Muscle layer of colon (tissue), 2 donors: ENCODE data around the gene KCTD21.
"Not testable (repeated sequence)": the region's sequence is repeated elsewhere in the genome, so short reads cannot be mapped to it uniquely, and the experiment has no call there.

Source experiments
- H3K27ac ChIP-seq: one replicate; pipeline ENCODE4 v1.7.0; 2013; ENCODE audit warnings: low read depth, mild to moderate bottlenecking, low read length, moderate library complexity
- H3K27me3 ChIP-seq, 2 donors: one replicate each; pipeline ENCODE4 v1.7.0; 2013; ENCODE audit warnings: low read length in 2 of 2, mild to moderate bottlenecking in 2 of 2; ENCODE audit not compliant: insufficient read depth in 2 of 2, control insufficient read depth in 1 of 2
- H3K36me3 ChIP-seq: one replicate; pipeline ENCODE4 v1.7.0; 2013; ENCODE audit warnings: mild to moderate bottlenecking, low read length; ENCODE audit not compliant: insufficient read depth
- H3K4me1 ChIP-seq: one replicate; pipeline ENCODE4 v1.7.0; 2013; ENCODE audit warnings: mild to moderate bottlenecking, low read length; ENCODE audit not compliant: insufficient read depth
- H3K4me3 ChIP-seq, 2 donors: one replicate each; pipeline ENCODE4 v1.7.0; 2013; ENCODE audit warnings: low read length in 2 of 2, low read depth in 1 of 2, mild to moderate bottlenecking in 1 of 2, moderate library complexity in 1 of 2
- H3K9ac ChIP-seq: one replicate; pipeline ENCODE4 v1.7.0; 2013; ENCODE audit warnings: low read length
- H3K9me3 ChIP-seq: one replicate; pipeline ENCODE4 v1.7.0; 2013; ENCODE audit warnings: mild to moderate bottlenecking, low read length
- donor health status: abdominal sarcoma.
- donor health status: Adenocarcinoma of cecum.

Gene KCTD21

DNA sequence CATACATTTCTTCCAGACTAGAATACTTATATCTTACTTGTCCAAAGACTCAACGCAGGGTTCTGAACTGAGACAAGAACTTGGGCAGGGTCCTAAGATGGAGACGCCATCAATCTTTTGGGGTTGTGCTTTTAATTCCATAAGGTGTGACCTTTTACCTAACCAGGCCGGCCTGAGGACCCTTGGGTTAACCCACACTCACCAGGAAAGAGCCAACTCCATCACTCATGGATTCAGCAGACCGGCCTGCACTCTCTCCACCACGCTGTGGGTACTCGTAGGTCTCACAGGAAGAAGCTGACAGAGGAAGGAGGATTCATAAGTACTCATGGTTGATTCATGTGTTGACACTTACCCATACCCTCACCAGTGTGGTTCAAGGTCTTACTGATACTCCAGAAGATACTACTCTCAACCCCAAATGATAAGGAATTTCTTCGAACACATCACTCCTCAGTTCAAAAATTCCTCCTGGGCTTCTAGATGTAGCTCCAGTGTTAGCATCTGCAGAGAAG, 36.5 kb upstream of the KCTD21 start:
- no peak overlapping the region for H3K9ac ChIP-seq

DNA sequence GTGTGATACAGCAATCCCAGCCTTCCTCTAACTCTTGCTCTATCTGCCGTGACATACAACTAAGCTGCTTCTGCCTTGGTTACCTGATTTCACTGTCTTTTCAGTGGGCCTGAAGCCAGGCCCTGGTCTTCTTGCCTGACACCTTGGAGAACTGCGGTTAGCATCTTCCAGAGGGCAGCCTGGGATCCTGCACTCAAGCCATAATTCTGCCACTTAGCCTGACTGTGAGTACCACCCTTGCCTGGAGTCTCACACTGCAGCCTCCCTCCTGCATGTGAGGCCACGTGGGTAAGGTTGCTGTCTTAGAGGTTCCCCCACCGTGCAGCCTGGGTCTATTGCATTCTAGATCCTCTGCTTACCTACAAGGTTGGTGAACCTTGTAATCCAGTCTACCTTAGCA, 36.1 kb upstream of the KCTD21 start:
- H3K27me3 ChIP-seq: no peaks in the 10 kb centered on the region
- no peak overlapping the region for H3K4me3 ChIP-seq
- no peaks in the 10 kb centered on the region for H3K9me3 ChIP-seq
- H3K9ac ChIP-seq: no peak overlapping the region
- no peaks in the 10 kb centered on the region for H3K4me1 ChIP-seq
- H3K27ac ChIP-seq: no peak overlapping the region
- peaks cover 28% of the 10 kb centered on the region for H3K36me3 ChIP-seq

More for the DNA sequence above, 36.5 kb upstream of the KCTD21 start:
- Histone ChIP-seq H3K9me3 (no peaks in the 10 kb centered on the region), H3K4me1 (no peaks in the 10 kb centered on the region), H3K27me3 (no peaks in the 10 kb centered on the region), H3K27ac (no peak overlapping the region), H3K4me3 (no peak overlapping the region), H3K36me3 (peaks cover 26% of the 10 kb centered on the region)

DNA sequence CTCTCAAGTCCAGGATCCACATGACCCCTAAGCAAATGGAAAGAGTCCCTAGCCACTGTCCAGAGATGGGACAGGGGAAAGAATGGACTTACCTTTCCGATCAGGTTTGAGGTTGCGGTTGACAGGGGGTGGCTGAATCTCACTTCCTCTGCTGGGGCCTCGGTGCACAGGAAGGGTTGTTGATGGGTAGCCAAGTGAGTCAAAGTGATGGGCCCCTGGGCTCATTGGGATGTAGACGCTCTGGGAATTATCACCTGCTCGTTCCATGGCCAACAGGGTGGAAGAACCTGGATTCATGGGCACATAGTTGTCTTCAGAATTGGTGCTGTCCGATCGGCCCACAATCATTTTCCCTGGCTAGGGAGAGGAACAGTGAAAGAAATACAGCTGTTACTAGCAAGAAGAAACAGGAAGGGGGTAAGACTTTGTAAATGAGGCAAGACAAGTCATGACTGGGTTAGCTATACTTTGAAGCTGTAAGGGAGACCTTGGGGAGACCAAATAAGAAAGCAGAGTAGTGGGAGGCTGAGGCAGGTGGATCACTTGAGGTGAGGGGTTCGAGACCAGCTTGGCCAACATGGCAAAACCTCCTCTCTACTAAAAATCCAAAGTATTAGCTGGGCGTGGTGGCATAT, 35.0 kb upstream of the KCTD21 start:
- H3K9me3 ChIP-seq: no peaks in the 10 kb centered on the region
- H3K36me3 ChIP-seq: peaks cover 37% of the 10 kb centered on the region
- H3K9ac ChIP-seq: no peak overlapping the region
- H3K27me3 ChIP-seq: no peaks in the 10 kb centered on the region
- H3K27ac ChIP-seq: no peak overlapping the region
- H3K4me1 ChIP-seq: no peaks in the 10 kb centered on the region
- H3K4me3 ChIP-seq: no peak overlapping the region

DNA sequence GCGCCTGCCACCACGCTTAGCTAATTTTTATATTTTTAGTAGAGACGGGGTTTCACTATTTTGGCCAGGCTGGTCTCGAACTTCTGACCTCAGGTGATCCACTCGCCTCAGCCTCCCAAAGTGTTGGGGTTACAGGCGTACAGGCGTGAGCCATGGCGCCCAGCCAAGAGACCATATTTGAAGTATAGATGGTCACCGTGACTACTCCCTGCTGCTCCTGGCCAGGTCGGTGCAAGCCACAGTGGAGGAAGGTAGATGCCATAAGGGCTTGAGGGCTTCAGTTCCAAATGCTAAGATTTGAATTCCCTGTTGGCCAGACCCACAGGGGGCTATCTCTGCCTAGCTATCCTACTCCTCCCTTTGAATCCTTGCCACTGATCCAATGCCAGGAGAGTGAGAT, 34.3 kb upstream of the KCTD21 start:
- H3K4me3 ChIP-seq, H3K4me1 ChIP-seq, H3K27me3 ChIP-seq, H3K9me3 ChIP-seq, H3K27ac ChIP-seq, H3K9ac ChIP-seq: not testable (repeated sequence)
- H3K36me3 ChIP-seq: peaks cover 38% of the 10 kb centered on the region

DNA sequence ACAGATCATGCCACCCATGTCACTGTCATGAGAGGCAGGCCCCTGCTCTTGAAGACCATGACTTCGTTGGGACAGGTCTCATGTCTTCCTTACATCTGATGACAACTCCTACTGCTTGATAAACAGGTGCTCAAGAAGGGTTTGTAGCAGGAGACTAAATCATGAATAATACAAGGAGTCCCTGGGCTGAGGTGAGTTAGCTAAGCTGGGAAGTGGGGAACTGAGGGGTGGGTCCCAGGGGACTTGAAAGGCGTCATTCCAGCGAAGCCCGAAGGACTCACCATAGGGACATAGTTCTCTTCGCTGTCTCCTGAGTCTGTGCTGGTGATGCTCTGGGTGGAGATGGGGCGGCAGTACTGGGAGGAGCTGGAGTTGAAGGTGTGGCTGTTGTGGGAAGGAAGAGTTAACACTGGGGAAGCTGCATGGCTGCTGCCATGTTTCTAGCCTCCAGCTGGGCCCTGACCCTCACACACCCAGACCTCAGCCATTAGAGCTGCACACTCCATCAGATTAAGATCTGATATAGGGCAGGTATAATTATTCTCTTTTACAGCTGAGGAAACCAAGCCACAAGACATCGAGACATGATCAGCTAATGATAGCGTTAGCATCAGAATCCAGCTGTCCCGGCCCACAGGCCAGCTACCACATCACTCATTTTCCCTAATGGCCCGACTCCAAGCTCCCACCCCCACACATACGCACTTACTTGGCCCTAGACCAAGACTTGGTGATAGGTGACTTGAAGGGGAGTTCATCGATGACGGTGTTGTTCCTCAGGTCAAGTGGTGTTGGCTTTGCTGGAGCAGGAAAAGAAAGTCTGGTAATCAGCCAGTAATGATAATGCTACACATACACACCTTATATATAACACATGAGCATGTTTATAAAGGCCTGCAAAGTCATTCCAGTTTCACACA, 33.2 kb upstream of the KCTD21 start:
- Histone ChIP-seq H3K9ac (no peak overlapping the region), H3K4me1 (no peaks in the 10 kb centered on the region), H3K4me3 (no peak overlapping the region), H3K27ac (no peak overlapping the region), H3K36me3 (peaks cover 42% of the 10 kb centered on the region), H3K27me3 (no peaks in the 10 kb centered on the region), H3K9me3 (no peaks in the 10 kb centered on the region)

DNA sequence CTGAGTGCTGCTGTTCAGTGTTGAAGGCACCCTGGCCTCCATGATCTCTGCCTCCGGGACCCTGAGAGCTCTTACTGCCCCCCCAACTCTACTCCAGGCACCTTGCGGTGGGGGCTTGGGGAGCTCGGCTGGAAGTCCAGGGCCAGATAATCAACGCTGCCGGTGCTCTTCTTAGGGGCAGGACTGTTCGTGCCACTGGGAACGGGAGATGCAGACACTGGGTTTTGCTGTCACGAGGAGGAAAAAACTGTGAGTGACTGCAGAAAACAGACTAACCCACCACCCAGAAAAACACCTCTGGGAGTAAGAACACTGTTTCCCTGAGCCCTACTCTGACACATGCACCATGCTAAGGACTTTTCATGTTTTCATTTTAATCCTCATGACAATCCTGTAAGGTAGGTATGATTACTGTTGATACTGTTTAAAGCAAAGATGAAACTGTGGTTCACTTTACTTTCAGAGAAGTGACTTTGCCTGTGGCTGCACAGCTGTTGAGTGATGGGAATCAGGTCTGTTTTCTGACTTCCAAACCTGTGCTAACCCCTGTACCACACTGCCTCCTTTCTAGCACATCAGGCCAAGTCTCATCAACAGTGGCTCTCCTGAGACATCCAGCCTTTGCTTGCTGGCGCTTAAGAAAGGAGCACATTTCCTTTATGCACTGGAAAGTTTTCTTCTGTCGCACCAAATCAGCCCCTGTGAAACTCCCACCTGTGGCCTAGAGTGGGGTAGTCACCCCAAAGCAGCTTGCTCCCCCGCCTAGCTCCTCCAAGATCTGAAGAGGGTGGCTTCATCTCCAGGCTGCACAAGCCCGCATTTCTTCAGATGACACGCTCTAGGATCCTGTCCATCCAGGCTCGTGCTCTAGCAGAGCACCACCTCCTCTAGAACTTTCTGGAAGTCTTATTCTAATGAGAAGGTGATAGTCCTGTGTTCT, 32.1 kb upstream of the KCTD21 start:
- no peak overlapping the region for H3K4me3 ChIP-seq
- H3K36me3 ChIP-seq: peaks cover 49% of the 10 kb centered on the region
- no peaks in the 10 kb centered on the region for H3K9me3 ChIP-seq
- no peak overlapping the region for H3K9ac ChIP-seq
- H3K27me3 ChIP-seq: no peaks in the 10 kb centered on the region
- no peaks in the 10 kb centered on the region for H3K4me1 ChIP-seq
- H3K27ac ChIP-seq: no peak overlapping the region

DNA sequence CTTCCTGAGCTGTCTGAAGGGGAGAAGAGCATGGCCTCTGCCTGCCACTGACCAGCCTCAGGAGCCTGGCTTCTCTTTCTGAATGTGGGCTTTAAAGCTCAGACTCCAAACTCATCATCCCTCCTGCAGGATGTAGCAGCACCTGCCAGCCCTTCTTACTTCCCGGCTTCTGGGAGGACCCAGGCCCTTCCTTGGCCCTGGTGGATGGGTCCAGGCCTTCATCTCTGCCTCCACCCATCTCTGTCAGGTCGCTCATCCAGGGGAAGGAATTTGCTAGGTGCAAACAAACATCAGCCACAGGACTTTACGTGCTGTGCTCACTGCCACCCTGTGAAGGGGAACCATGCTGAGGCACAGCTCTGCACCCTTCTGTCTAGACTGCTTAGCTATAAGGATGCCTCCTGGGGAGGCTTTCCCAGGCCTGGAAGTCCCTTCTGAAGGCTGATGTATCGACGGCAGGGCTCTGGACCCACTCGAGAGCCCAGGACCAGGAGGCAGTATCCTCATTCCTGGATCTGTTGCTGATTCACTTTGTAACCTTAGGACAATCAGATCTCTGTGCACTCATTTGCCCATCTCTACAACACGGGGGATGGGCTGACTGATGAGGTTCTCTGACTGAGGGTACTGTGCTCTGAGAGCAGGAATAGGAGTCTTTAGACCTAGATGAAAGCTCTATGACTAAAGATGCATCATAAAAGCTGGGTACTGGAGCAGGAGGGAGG, 31.2 kb upstream of the KCTD21 start:
- Histone ChIP-seq H3K4me1 (no peaks in the 10 kb centered on the region), H3K9me3 (no peaks in the 10 kb centered on the region), H3K9ac (no peak overlapping the region), H3K27ac (no peak overlapping the region), H3K27me3 (no peaks in the 10 kb centered on the region), H3K36me3 (peaks cover 56% of the 10 kb centered on the region), H3K4me3 (no peak overlapping the region)

DNA sequence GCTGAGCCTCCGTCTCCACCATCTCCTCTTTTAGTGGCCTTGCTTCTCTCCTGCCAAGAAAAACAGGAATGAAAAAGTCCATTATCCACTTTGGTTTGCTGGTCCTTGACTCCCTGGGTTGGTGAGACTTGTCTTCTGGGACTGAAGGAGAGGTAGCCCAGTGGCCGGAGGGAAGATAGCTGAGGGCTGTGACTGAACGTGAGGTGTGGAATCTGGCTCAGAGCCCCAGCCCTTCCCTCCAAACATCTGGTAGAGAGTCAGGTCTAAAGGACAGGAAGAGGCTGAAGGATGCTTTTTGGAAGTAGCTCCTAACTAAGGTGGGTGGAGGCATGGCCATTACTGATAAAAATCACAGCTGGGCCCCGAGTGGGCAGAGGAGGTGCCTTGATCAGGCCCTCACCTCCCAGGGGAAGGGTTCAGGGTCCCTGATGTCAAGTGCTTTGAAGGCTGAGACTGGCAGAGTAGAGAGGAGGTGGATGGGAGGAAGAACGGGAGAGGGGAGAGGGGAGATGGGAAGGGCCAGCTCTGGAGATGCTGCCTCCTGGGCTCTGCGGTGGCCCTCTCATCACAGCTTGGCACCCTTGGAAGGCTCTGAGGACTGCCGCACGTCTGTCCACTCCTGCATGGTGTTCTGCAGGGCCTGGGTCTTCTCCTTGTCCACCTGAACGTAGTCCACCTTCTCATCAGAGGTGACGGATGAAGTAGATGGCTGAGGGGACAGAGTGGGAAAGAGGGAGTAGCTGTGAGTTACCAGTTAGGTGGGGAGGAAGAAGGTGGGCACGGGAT, 30.5 kb upstream of the KCTD21 start:
- no peak overlapping the region for H3K9ac ChIP-seq
- no peak overlapping the region for H3K27ac ChIP-seq
- H3K4me1 ChIP-seq: no peaks in the 10 kb centered on the region
- H3K36me3 ChIP-seq: peaks cover 56% of the 10 kb centered on the region
- no peaks in the 10 kb centered on the region for H3K9me3 ChIP-seq
- no peak overlapping the region for H3K4me3 ChIP-seq
- no peaks in the 10 kb centered on the region for H3K27me3 ChIP-seq

DNA sequence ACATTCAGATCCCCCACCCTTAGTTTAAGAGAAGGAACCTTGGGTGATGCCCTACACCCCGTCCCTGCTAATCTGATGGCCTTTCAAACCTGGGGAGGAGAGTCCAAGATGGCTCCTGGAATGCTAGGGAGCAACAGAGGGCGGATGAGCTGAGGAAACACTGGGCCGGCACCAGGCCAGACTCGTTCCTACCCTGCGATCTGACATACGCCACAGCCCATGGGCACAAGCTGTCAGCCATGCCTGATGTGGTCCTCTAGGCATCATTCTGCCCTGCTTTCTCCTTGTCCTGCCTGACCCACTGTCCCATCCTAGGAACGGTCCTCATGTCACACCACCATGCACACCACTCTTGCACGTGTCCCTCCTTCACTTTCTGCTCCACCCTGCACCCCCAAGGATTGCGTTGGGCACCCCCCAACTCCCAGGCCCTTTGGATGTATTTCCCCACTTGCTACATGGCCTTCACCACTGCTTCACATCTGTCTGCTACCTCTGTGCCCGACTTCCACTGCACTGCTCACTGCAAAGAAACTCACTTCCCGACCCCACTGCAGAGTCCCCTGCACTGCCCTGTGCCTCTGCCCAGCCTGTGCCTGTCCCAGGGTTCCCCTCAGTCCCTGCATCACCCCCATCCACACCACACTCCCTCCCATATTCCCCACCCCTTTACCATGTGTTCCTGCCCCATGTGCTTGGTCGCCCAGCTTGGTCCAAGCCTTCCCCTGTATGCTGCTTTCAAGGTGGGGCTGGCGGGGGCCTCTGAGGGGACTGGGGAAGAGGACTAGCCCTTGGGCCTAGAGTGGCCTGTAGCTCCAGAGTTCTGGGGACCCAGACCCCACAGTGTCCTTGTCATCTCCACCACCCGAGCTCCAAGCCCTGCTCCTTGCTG, 29.5 kb upstream of the KCTD21 start:
- Histone ChIP-seq H3K9me3 (no peaks in the 10 kb centered on the region), H3K4me1 (no peaks in the 10 kb centered on the region), H3K36me3 (peaks cover 48% of the 10 kb centered on the region), H3K27ac (no peak overlapping the region), H3K27me3 (no peaks in the 10 kb centered on the region), H3K4me3 (no peak overlapping the region), H3K9ac (no peak overlapping the region)
